Neutrophil (primary cell): ENCODE measurements around the gene KCNT1.

Experiments
- H3K27ac ChIP-seq: fragments of 200-600 bp; sonication (generic); 2 replicates; pipeline ENCODE4 v1.5.1; 2016; ENCODE audit warnings: mild to moderate bottlenecking, moderate library complexity
- H3K27me3 ChIP-seq: fragments of 200-600 bp; sonication (generic); 2 replicates; pipeline ENCODE4 v1.6.0; 2016; ENCODE audit warnings: mild to moderate bottlenecking
- H3K36me3 ChIP-seq: fragments of 200-600 bp; sonication (generic); 2 replicates; pipeline ENCODE4 v1.5.1; 2017
- H3K4me1 ChIP-seq, 2 experiments: fragments of 200-600 bp in 1 of 2; sonication (generic) in 1 of 2; 1 replicate in 1 of 2; 2 replicates in 1 of 2; pipeline versions ENCODE4 v1.5.1 to v1.6.1; 2013 to 2016; ENCODE audit warnings: low read depth in 1 of 2, low read length in 1 of 2, mild to moderate bottlenecking in 1 of 2, moderate library complexity in 1 of 2; ENCODE audit not compliant: control insufficient read depth in 1 of 2, insufficient read depth in 1 of 2
- H3K4me3 ChIP-seq, 2 experiments: fragments of 200-600 bp in 1 of 2; sonication (generic) in 1 of 2; 1 replicate in 1 of 2; 2 replicates in 1 of 2; pipeline ENCODE4 v1.5.1; 2013 to 2016; ENCODE audit warnings: low read depth in 1 of 2, low read length in 1 of 2, mild to moderate bottlenecking in 1 of 2, moderate library complexity in 1 of 2
- H3K9me3 ChIP-seq: fragments of 200-600 bp; sonication (generic); 2 replicates; pipeline ENCODE4 v1.5.1; 2016
- CTCF ChIP-seq: fragments of 200-600 bp; sonication (generic); IDR thresholded peaks from 2 replicates; pipeline ENCODE4 v1.5.1; 2016; ENCODE audit warnings: antibody characterized with exemption

Gene KCNT1

GRCh38 chr9:135718616-135719015 is 16.6 kb downstream of the KCNT1 start:
- H3K27ac ChIP-seq: no peak overlapping the region
- H3K9me3 ChIP-seq: no peaks in the 10 kb centered on the region
- TF ChIP-seq CTCF: no peak
- no peak overlapping the region for H3K4me3 ChIP-seq
- no peaks in the 10 kb centered on the region for H3K36me3 ChIP-seq
- peaks cover 50% of the 10 kb centered on the region for H3K27me3 ChIP-seq
- no peaks in the 10 kb centered on the region for H3K4me1 ChIP-seq

- Histone ChIP-seq H3K27ac (no peak overlapping the region), H3K36me3 (no peaks in the 10 kb centered on the region), H3K4me1 (no peaks in the 10 kb centered on the region), H3K4me3 (no peak overlapping the region), H3K27me3 (peaks cover 42% of the 10 kb centered on the region), H3K9me3 (no peaks in the 10 kb centered on the region)
- no peak for TF ChIP-seq CTCF
These were observed 17.5 kb downstream of the KCNT1 start for GRCh38 chr9:135719472-135719871.

- H3K27ac ChIP-seq: no peak overlapping the region
- H3K4me1 ChIP-seq: no peaks in the 10 kb centered on the region
- H3K27me3 ChIP-seq: peaks cover 13% of the 10 kb centered on the region
- no peaks in the 10 kb centered on the region for H3K9me3 ChIP-seq
- H3K4me3 ChIP-seq: no peak overlapping the region
- H3K36me3 ChIP-seq: no peaks in the 10 kb centered on the region
- no peak for TF ChIP-seq CTCF
These were observed 20.4 kb downstream of the KCNT1 start for GRCh38 chr9:135722365-135722764.

- Histone ChIP-seq H3K36me3 (no peaks in the 10 kb centered on the region), H3K27ac (no peak overlapping the region), H3K9me3 (no peaks in the 10 kb centered on the region), H3K4me1 (no peaks in the 10 kb centered on the region), H3K27me3 (peaks cover 10% of the 10 kb centered on the region), H3K4me3 (no peak overlapping the region)
- no peak for TF ChIP-seq CTCF
These were observed 22.3 kb downstream of the KCNT1 start for GRCh38 chr9:135724186-135724787.

GRCh38 chr9:135726138-135726853 is 24.3 kb downstream of the KCNT1 start:
- Histone ChIP-seq H3K4me3 (no peak overlapping the region), H3K27ac (no peak overlapping the region)

More at GRCh38 chr9:135726138-135726853, 24.3 kb downstream of the KCNT1 start:
- H3K9me3 ChIP-seq: no peaks in the 10 kb centered on the region
- H3K4me1 ChIP-seq: no peaks in the 10 kb centered on the region
- peaks cover 10% of the 10 kb centered on the region for H3K27me3 ChIP-seq
- no peak for TF ChIP-seq CTCF
- H3K36me3 ChIP-seq: no peaks in the 10 kb centered on the region
